ENCODE data around the gene ASB4. TPM values are rescaled to one million over a fixed set of nuclear protein-coding genes. Genes with fewer than 3 reads are reported as not detected.

ASB4 gene
- total and polyA plus RNA-seq, 12 donors = 18.3 to 323 (median 88.2) TPM

- intact Hi-C loops (cut with DNase I) = no loop called here
- Histone ChIP-seq H3K27me3 (no peaks in the 10 kb centered on the region), H3K4me1 (replicated peaks in 1 of 2) (peaks cover 18 to 39% of the 10 kb centered on the region in 2 donors), H3K4me3 (peak overlapping the region in 1 of 4 donors; percentile 41), H3K9me3 (replicated peaks in 1 of 3) (no peaks in the 10 kb centered on the region), H3K27ac (peak overlapping the region; percentile 49 to 81 (median 69)), H3K36me3 (replicated peaks in 1 of 2) (no peaks in the 10 kb centered on the region)
- 23 to 36% (median 34%) methylated on average over 3 of the region's 3 CpGs for WGBS, 4 donors
- no peak for DNase-seq
- no peak for TF ChIP-seq POLR2A (IDR thresholded peaks at IDR 0.05)
- no peak for TF ChIP-seq CTCF (IDR thresholded peaks at IDR 0.05)
These were observed 4.6 kb downstream of the ASB4 start for GRCh38 chr7:95490231-95490762.

GRCh38 chr7:95491201-95491600, 5.5 kb downstream of the ASB4 start:
- no peak for DNase-seq
- TF ChIP-seq POLR2A (IDR thresholded peaks at IDR 0.05) (no peak), CTCF (IDR thresholded peaks at IDR 0.05) (no peak)
- 62 to 75% (median 71%) methylated on average over 4 of the region's 4 CpGs for WGBS, 4 donors
- H3K27ac ChIP-seq = peak overlapping the region in 4 of 5 donors; percentile 49 to 81 (median 74)
- H3K4me3 ChIP-seq = no peak overlapping the region
- H3K9me3 ChIP-seq (replicated peaks in 1 of 3) = no peaks in the 10 kb centered on the region
- H3K27me3 ChIP-seq = no peaks in the 10 kb centered on the region
- intact Hi-C loops (cut with DNase I) = no loop called here
- no peaks in the 10 kb centered on the region for H3K36me3 ChIP-seq (replicated peaks in 1 of 2)
- peaks cover 18 to 41% of the 10 kb centered on the region in 2 donors for H3K4me1 ChIP-seq (replicated peaks in 1 of 2)

GRCh38 chr7:95491634-95492314, 6.0 kb downstream of the ASB4 start:
- WGBS, 4 donors = 55 to 70% (median 62%) methylated on average over 2 of the region's 2 CpGs
- intact Hi-C loops (cut with DNase I) = no loop called here
- Histone ChIP-seq H3K4me1 (replicated peaks in 1 of 2) (peaks cover 18 to 41% of the 10 kb centered on the region in 2 donors), H3K27me3 (no peaks in the 10 kb centered on the region), H3K9me3 (replicated peaks in 1 of 3) (no peaks in the 10 kb centered on the region), H3K27ac (peak overlapping the region in 3 of 5 donors; percentile 21 to 81 (median 69)), H3K36me3 (replicated peaks in 1 of 2) (no peaks in the 10 kb centered on the region), H3K4me3 (no peak overlapping the region)
- peak in 1 of 7 donors; percentile 32 for DNase-seq
- TF ChIP-seq POLR2A (IDR thresholded peaks at IDR 0.05) = no peak
- TF ChIP-seq CTCF (IDR thresholded peaks at IDR 0.05) = peak in 1 of 6 experiments; percentile 6

GRCh38 chr7:95493247-95493646, 7.5 kb downstream of the ASB4 start:
- H3K36me3 ChIP-seq (replicated peaks in 1 of 2) = no peaks in the 10 kb centered on the region
- no peak for DNase-seq
- no peak for TF ChIP-seq CTCF (IDR thresholded peaks at IDR 0.05)
- no peak for TF ChIP-seq POLR2A (IDR thresholded peaks at IDR 0.05)
- H3K27me3 ChIP-seq = no peaks in the 10 kb centered on the region
- intact Hi-C loops (cut with DNase I) = no loop called here
- no peaks in the 10 kb centered on the region for H3K9me3 ChIP-seq (replicated peaks in 1 of 3)
- H3K27ac ChIP-seq = peak overlapping the region in 1 of 5 donors; percentile 3
- H3K4me1 ChIP-seq (replicated peaks in 1 of 2) = peaks cover 18 to 41% of the 10 kb centered on the region in 2 donors
- no peak overlapping the region for H3K4me3 ChIP-seq

Measured in adrenal gland (tissue), 12 donors.